HepG2 (cell line): ENCODE data around the gene DNAJC8. TPM values are rescaled to one million over a fixed set of nuclear protein-coding genes. Genes with fewer than 3 reads are reported as not detected.

Experiments used
- ATAC-seq: fragments of 200-7000 bp; cut with Tn5 transposase; 3 replicates; pipeline ENCODE4 v1.9.1; 2020; ENCODE audit warnings: mild to moderate bottlenecking, moderate library complexity
- BruUV-seq: library from RNA; stranded (reverse); fragments of 400-500 nt; replicated peaks from 2 replicates; lab custom pipeline; 2021; lab: Mats Ljungman, UMichigan
- CTCF ChIA-PET: fragments of 300-600 bp; formaldehyde crosslinking; extraction: SDS; loops from one replicate; lab custom pipeline; 2021; ENCODE audit warnings: low total read pairs, inconsistent platforms, low intra/inter-chr PET ratio; lab: Yijun Ruan, JAX
- POLR2A ChIA-PET: fragments of 350-600 bp; sonication (Branson Sonifier 250); formaldehyde crosslinking; loops from one replicate; lab custom pipeline; 2020; ENCODE audit warnings: antibody characterized with exemption, inconsistent platforms; lab: Yijun Ruan, JAX
- DNase-seq: peaks from one replicate; pipeline ENCODE4 v3.0.0-alpha.2; 2015; ENCODE audit warnings: low spot score
- FAIRE-seq: peaks from 3 replicates; lab custom pipeline; 2011; peaks lifted over from hg19 to GRCh38; lab: Jason Lieb, UNC
- H2AFZ ChIP-seq: one replicate; pipeline ENCODE4 v1.6.1; 2011; ENCODE audit warnings: low read length, inconsistent platforms
- H3K27ac ChIP-seq: fragments of 300-600 bp; 3 replicates; pipeline ENCODE4 v1.8.0; 2011; ENCODE audit warnings: mixed run types, mild to moderate bottlenecking, mixed read lengths, low read length, inconsistent platforms; ENCODE audit not compliant: insufficient read depth; ENCODE audit errors: extremely low read length
- H3K27me3 ChIP-seq, 2 experiments: fragments of 200-600 bp in 1 of 2; 2 replicates in 1 of 2; 3 replicates in 1 of 2; pipeline versions ENCODE4 v1.6.0 to v1.8.0; 2011; ENCODE audit warnings: low read length in 2 of 2, mild to moderate bottlenecking in 2 of 2, moderate library complexity in 2 of 2, inconsistent platforms in 1 of 2; ENCODE audit not compliant: insufficient read depth in 2 of 2, control insufficient read depth in 1 of 2
- H3K36me3 ChIP-seq, 2 experiments: fragments of 200-600 bp in 1 of 2; replicated peaks in 1 of 2; 2 replicates in 1 of 2; 3 replicates in 1 of 2; pipeline versions ENCODE4 v1.5.1 to v1.8.0; 2011; ENCODE audit warnings: low read length in 2 of 2, inconsistent platforms in 1 of 2; ENCODE audit not compliant: insufficient read depth in 2 of 2, control insufficient read depth in 1 of 2
- H3K4me1 ChIP-seq: 2 replicates; pipeline ENCODE4 v1.5.1; 2012; ENCODE audit warnings: low read length, inconsistent platforms; ENCODE audit not compliant: insufficient read depth
- H3K4me2 ChIP-seq: 2 replicates; pipeline ENCODE4 v1.6.0; 2011; ENCODE audit warnings: low read depth, low read length, inconsistent platforms
- H3K4me3 ChIP-seq, 3 experiments: fragments of 200-600 bp in 1 of 3; sonication (generic), shearing (Covaris generic) in 1 of 3; replicated peaks in 1 of 3; 2 replicates each; pipeline ENCODE4 v1.5.1; 2011 to 2016; ENCODE audit warnings: low read length in 3 of 3, inconsistent platforms in 2 of 3, low read depth in 2 of 3, mild to moderate bottlenecking in 2 of 3, control low read depth in 1 of 3, mixed read lengths in 1 of 3; ENCODE audit not compliant: insufficient read depth in 1 of 3
- H3K79me2 ChIP-seq: one replicate; pipeline ENCODE4 v1.6.1; 2011; ENCODE audit warnings: low read length, inconsistent platforms; ENCODE audit not compliant: insufficient read depth
- H3K9ac ChIP-seq: 2 replicates; pipeline ENCODE4 v1.6.0; 2011; ENCODE audit warnings: mild to moderate bottlenecking, low read depth, low read length, inconsistent platforms; ENCODE audit not compliant: insufficient read depth
- H3K9me3 ChIP-seq: 2 replicates; pipeline ENCODE4 v1.5.1; 2012; ENCODE audit warnings: mild to moderate bottlenecking, low read length
- H4K20me1 ChIP-seq: 2 replicates; pipeline ENCODE4 v1.6.0; 2011; ENCODE audit warnings: inconsistent platforms, mild to moderate bottlenecking, low read length, moderate library complexity; ENCODE audit not compliant: insufficient read depth
- ARID3A ChIP-seq: IDR thresholded peaks from 2 replicates; pipeline ENCODE4 v1.6.1; 2012; ENCODE audit warnings: low read depth, low read length, improper control_type of control experiment
- EP300 ChIP-seq, 3 experiments: sonication (generic) in 1 of 3; formaldehyde crosslinking in 1 of 3; IDR thresholded peaks; 2 replicates each; pipeline versions ENCODE4 v1.5.1 to v1.6.1; 2011 to 2020; ENCODE audit warnings: low read depth in 2 of 3, low read length in 2 of 3, borderline replicate concordance in 1 of 3, improper control_type of control experiment in 1 of 3, mild to moderate bottlenecking in 1 of 3, missing genetic modification reagents in 1 of 3, moderate library complexity in 1 of 3
- MAFF ChIP-seq: IDR thresholded peaks from 2 replicates; pipeline ENCODE4 v1.6.1; 2011; ENCODE audit warnings: low read depth, low read length, improper control_type of control experiment
- MAFK ChIP-seq, 2 experiments: IDR thresholded peaks in 1 of 2; conservative IDR thresholded peaks in 1 of 2; 2 replicates each; pipeline ENCODE4 v1.6.1; 2011; ENCODE audit warnings: improper control_type of control experiment in 2 of 2, low read length in 2 of 2
- NR2F6 ChIP-seq, 2 experiments: IDR thresholded peaks; 2 replicates each; pipeline ENCODE4 v1.6.1; 2016; ENCODE audit warnings: antibody characterized with exemption in 1 of 2, mild to moderate bottlenecking in 1 of 2
- ZFP36 ChIP-seq: fragments of 150-350 bp; IDR thresholded peaks from 2 replicates; pipeline ENCODE4 v1.6.1; 2018; ENCODE audit warnings: borderline replicate concordance, low read length, low read depth; ENCODE audit not compliant: partially characterized antibody
- WGBS: methylation state at CpG from one replicate; pipeline ENCODE4 v1.1.6; 2017; ENCODE audit warnings: low lambda C conversion rate; 5-methylcytosine and 5-hydroxymethylcytosine counted together
- in situ Hi-C: cut with HindIII; loops from 2 replicates; pipeline ENCODE4 v1.10.0; 2017; ENCODE audit warnings: low pct_unique_long_range_greater_than_20kb; ENCODE audit not compliant: extremely low pct_ligation_motif_present
- intact Hi-C: fragments of 100-400 bp; cut with micrococcal nuclease; formaldehyde crosslinking; loops from one replicate; pipeline ENCODE4 v1.10.0; 2022; ENCODE audit not compliant: unreplicated experiment
- polyA plus RNA-seq, 8 experiments: library from polyadenylated mRNA; depleted of rRNA in 3 of 8; stranded (reverse) in 7 of 8; unstranded in 1 of 8; fragments of >200 nt; fragmentation: Illumina TruSeq in 4 of 8; extraction: Trizol in 4 of 8; gene quantifications; 2 replicates each; pipeline versions ENCODE4 v1.2.1 to v1.2.3, GENCODE V29; 2011 to 2016; ENCODE audit warnings: low read depth in 4 of 8, missing spikeins in 1 of 8, mixed read lengths in 1 of 8; ENCODE audit not compliant: insufficient read depth in 1 of 8
- total RNA-seq, 5 experiments: library from RNA; depleted of rRNA; stranded (reverse); fragments of >200 nt; fragmentation: Illumina TruSeq; extraction: Trizol; gene quantifications; 2 replicates each; pipeline ENCODE4 v1.2.3, GENCODE V29; 2016; ENCODE audit warnings: low read depth in 1 of 5

DNAJC8 gene
- total and polyA plus RNA-seq, 2 of the 13 experiments (the other 11 are each of a cell fraction or from before 2014, with no cell fraction given): 54.5 to 126 TPM

- Histone ChIP-seq H3K27ac (no peak overlapping the region), H3K4me3 (no peak overlapping the region), H3K4me2 (no peak overlapping the region), H3K36me3 (peaks cover 16 to 51% of the 10 kb centered on the region in 2 experiments), H4K20me1 (no peaks in the 10 kb centered on the region), H3K9me3 (no peaks in the 10 kb centered on the region), H3K27me3 (no peaks in the 10 kb centered on the region), H3K4me1 (no peaks in the 10 kb centered on the region; the same call in 1 of the 2 replicates), H3K79me2 (peaks cover 3% of the 10 kb centered on the region), H3K9ac (no peak overlapping the region), H2AFZ (no peak overlapping the region)
- in situ Hi-C loops (no loop called here), intact Hi-C loops (no loop called here)
- 100% methylated on average over 2 of the region's 2 CpGs for WGBS
- BruUV-seq: no TSS peak
- peak; percentile 58 to 63 for TF ChIP-seq MAFK (conservative IDR thresholded peaks at IDR 0.05 in 1 of 2, IDR thresholded peaks at IDR 0.05 in 1 of 2; ENCODE audit: low read length in 2 of 2)
- no peak for TF ChIP-seq NR2F6 (IDR thresholded peaks at IDR 0.05)
- no peak for TF ChIP-seq NR2F6 (CRISPR knock-in tag; IDR thresholded peaks at IDR 0.05)
- peak; percentile 48 for TF ChIP-seq MAFF
- no peak for DNase-seq
- CTCF ChIA-PET: no interaction called here
- FAIRE-seq: no peak
- POLR2A ChIA-PET: no interaction called here
- ATAC-seq: no peak
Observed at GRCh38 chr1:28213315-28213714, 19.5 kb downstream of the DNAJC8 start.

- ChIA-PET POLR2A (interaction anchor here (1.2 to 1.3 kb wide), 3 partner anchors 118 to 121 kb away, joined by 3 to 4 read pairs (median 4); partner anchors contain the start of gene EYA3), CTCF (interaction anchor here (2.3 to 2.8 kb wide), 2 partner anchors 119 to 351 kb away, joined by 10 to 34 read pairs; no protein-coding TSS in a partner anchor)
- Histone ChIP-seq H3K27ac (no peak overlapping the region), H3K4me2 (no peak overlapping the region), H3K9me3 (no peaks in the 10 kb centered on the region), H4K20me1 (no peaks in the 10 kb centered on the region), H3K4me1 (peaks cover 12% of the 10 kb centered on the region), H3K36me3 (peaks cover 14 to 56% of the 10 kb centered on the region in 2 experiments), H3K4me3 (no peak overlapping the region), H3K79me2 (peaks cover 3% of the 10 kb centered on the region), H3K9ac (no peak overlapping the region), H3K27me3 (no peaks in the 10 kb centered on the region), H2AFZ (no peak overlapping the region)
- in situ Hi-C loops (loop anchor here (5.0 to 10.0 kb wide), 2 partner anchors 117 to 345 kb away; no protein-coding TSS in a partner anchor), intact Hi-C loops (loop anchor here (2.0 kb wide), 2 partner anchors 119 to 351 kb away; no protein-coding TSS in a partner anchor)
- no peak for TF ChIP-seq EP300 (IDR thresholded peaks at IDR 0.05; ENCODE audit: low read depth in 2 of 2, low read length in 2 of 2)
- no peak for TF ChIP-seq EP300 (CRISPR knock-in tag; IDR thresholded peaks at IDR 0.05; ENCODE audit: borderline replicate concordance)
- TF ChIP-seq ARID3A: no peak
- TF ChIP-seq ZFP36: no peak
- WGBS: 100% methylated on average over 1 of the region's 1 CpG
- FAIRE-seq (no peak), DNase-seq (no peak), ATAC-seq (no peak)
- no TSS peak for BruUV-seq
Observed at GRCh38 chr1:28209700-28210099, 23.1 kb downstream of the DNAJC8 start.
